Activated T-cell treated with anti-CD3 and anti-CD28 coated beads, Interleukin-2, amount 50 U/mL, for 72 hours (primary cell): ENCODE results near the gene CACNA2D4. TPM values are rescaled to one million over a fixed set of nuclear protein-coding genes. Genes with fewer than 3 reads are reported as not detected.
A peak's percentile ranks its signal among the peaks of the same experiment; 100 is the strongest.
"Not testable (repeated sequence)": the region's sequence is repeated elsewhere in the genome, so short reads cannot be mapped to it uniquely, and the experiment has no call there.

ENCODE experiments used
- ATAC-seq, 2 donors: fragments of 150-1000 bp; cut with Tn5 transposase; replicated peaks in 1 of 2; 2 replicates each; pipeline ENCODE4 v1.10.0; 2021; ENCODE audit warnings: moderate library complexity in 2 of 2, mild to moderate bottlenecking in 1 of 2
- DNase-seq, 2 donors: peaks; one replicate each; pipeline ENCODE4 v3.0.0; 2021 to 2022; ENCODE audit warnings: mixed read lengths in 1 of 2
- H3K27ac Mint-ChIP-seq: one replicate; pipeline ENCODE4 v1.8.0; 2022; ENCODE audit warnings: mild to moderate bottlenecking, moderate library complexity, mixed read lengths
- H3K27me3 Mint-ChIP-seq: one replicate; pipeline ENCODE4 v1.8.0; 2022; ENCODE audit warnings: low read depth, mixed read lengths
- H3K36me3 Mint-ChIP-seq, 2 donors: one replicate each; pipeline ENCODE4 v1.8.0; 2022; ENCODE audit warnings: mixed read lengths in 2 of 2, mild to moderate bottlenecking in 1 of 2; ENCODE audit not compliant: insufficient read depth in 2 of 2
- H3K4me1 Mint-ChIP-seq: one replicate; pipeline ENCODE4 v1.8.0; 2022; ENCODE audit warnings: low read depth, mixed read lengths
- H3K4me3 Mint-ChIP-seq, 2 donors: one replicate each; pipeline ENCODE4 v1.8.0; 2022; ENCODE audit warnings: mild to moderate bottlenecking in 2 of 2, mixed read lengths in 2 of 2, moderate library complexity in 2 of 2
- H3K9me3 Mint-ChIP-seq, 2 donors: one replicate each; pipeline ENCODE4 v1.8.0; 2022; ENCODE audit warnings: mixed read lengths in 2 of 2
- total RNA-seq, 2 donors: library from RNA; stranded (reverse); gene quantifications; one replicate each; pipeline ENCODE4 v1.2.3, GENCODE V29; 2022

CACNA2D4 gene, protein sequence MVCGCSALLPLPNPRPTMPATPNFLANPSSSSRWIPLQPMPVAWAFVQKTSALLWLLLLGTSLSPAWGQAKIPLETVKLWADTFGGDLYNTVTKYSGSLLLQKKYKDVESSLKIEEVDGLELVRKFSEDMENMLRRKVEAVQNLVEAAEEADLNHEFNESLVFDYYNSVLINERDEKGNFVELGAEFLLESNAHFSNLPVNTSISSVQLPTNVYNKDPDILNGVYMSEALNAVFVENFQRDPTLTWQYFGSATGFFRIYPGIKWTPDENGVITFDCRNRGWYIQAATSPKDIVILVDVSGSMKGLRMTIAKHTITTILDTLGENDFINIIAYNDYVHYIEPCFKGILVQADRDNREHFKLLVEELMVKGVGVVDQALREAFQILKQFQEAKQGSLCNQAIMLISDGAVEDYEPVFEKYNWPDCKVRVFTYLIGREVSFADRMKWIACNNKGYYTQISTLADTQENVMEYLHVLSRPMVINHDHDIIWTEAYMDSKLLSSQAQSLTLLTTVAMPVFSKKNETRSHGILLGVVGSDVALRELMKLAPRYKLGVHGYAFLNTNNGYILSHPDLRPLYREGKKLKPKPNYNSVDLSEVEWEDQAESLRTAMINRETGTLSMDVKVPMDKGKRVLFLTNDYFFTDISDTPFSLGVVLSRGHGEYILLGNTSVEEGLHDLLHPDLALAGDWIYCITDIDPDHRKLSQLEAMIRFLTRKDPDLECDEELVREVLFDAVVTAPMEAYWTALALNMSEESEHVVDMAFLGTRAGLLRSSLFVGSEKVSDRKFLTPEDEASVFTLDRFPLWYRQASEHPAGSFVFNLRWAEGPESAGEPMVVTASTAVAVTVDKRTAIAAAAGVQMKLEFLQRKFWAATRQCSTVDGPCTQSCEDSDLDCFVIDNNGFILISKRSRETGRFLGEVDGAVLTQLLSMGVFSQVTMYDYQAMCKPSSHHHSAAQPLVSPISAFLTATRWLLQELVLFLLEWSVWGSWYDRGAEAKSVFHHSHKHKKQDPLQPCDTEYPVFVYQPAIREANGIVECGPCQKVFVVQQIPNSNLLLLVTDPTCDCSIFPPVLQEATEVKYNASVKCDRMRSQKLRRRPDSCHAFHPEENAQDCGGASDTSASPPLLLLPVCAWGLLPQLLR
- 1 to 10 TPM; 6.0 to 7.2 TPM for total RNA-seq

DNA sequence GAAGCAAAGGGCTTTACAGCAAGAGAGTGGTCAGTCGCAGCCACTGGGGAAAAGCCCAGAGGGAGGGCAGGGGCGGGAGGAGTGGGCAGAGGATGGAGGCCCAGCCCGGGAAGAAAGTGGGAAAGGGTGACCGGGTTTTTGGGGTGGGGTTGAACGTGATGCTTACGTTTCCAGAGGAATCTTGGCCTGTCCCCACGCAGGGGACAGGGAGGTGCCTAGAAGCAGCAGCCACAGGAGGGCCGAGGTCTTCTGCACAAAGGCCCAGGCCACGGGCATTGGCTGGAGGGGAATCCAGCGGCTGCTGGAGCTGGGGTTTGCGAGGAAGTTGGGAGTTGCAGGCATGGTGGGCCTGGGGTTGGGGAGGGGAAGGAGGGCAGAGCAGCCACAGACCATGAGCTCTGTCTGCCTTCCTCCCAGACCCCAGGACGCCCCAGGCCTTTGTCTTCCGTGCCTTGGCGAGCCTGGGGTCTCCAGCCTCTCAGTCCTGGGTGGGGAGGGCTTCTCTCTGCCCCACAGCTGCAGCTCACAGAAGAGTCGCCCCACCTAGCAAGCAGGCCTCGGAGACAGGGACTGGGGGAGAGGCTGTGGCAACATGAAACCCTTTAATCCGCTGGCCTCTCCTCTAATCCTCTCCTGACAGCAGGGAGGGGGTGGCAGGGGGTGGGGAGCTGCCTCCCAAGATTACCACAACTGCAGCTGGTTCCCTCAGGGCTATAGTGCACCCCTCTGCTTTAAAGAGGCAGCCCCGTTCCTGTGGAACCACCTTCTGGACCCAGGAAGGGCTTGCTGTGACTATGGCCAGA lies at the start of gene CACNA2D4:
Gene CACNA2D4, minus strand, starts transcription at position 572 of the 803 bp plus-strand sequence. Its CDS starts 179 bp downstream, at position 393.
- H3K4me1 Mint-ChIP-seq = peaks cover 18% of the 10 kb centered on the region
- H3K4me3 Mint-ChIP-seq = no peak within 1 kb of the TSS
- DNase-seq (no peak), ATAC-seq (no peak)
- peaks cover 12% of the 10 kb centered on the region for H3K27me3 Mint-ChIP-seq
- no peaks in the 10 kb centered on the region for H3K9me3 Mint-ChIP-seq
- no peaks in the 10 kb centered on the region for H3K36me3 Mint-ChIP-seq
- no peak within 1 kb of the TSS for H3K27ac Mint-ChIP-seq

DNA sequence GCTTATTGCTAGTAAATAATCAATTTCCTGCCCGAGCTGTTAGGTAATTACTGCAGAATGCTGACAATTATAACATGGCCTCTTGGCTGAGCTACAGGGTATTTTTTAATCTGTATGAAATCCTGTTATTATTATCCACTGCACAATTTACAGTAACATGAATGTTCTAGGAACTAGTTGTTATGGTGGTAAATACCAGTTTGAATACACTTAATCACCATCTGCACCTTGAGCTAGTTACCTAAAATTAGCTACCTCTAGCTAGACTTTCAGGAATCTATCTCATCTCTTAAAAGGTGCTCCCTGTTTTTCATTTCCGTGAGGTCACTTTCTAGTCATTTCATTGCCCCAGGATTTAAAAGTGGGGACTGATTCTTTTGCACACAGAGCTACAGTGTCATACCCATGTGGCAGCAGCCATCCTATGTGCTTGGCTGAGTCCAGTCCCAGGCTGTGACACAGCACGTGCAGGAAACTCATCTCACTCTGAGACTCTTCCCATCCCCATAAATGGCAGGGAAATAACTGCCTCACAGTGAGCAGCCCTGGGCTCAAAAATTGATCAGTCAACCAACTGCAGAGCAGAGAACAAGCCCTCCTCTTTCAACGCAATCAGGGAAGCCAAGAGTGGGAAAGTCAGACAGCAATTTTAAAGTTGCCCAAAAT lies 48.2 kb upstream of the CACNA2D4 start:
- Mint-ChIP-seq H3K4me3 (no peak overlapping the region), H3K27ac (peak overlapping the region; percentile 51), H3K4me1 (no peaks in the 10 kb centered on the region), H3K9me3 (no peaks in the 10 kb centered on the region), H3K36me3 (peaks cover 0 to 15% of the 10 kb centered on the region in 2 donors), H3K27me3 (no peaks in the 10 kb centered on the region)
- DNase-seq (no peak), ATAC-seq (no peak)

- no peak overlapping the region for H3K4me3 Mint-ChIP-seq
- DNase-seq (no peak), ATAC-seq (no peak)
- H3K9me3 Mint-ChIP-seq = no peaks in the 10 kb centered on the region
- H3K4me1 Mint-ChIP-seq = no peaks in the 10 kb centered on the region
- no peak overlapping the region for H3K27ac Mint-ChIP-seq
- peaks cover 2 to 17% of the 10 kb centered on the region in 2 donors for H3K36me3 Mint-ChIP-seq
- H3K27me3 Mint-ChIP-seq = no peaks in the 10 kb centered on the region
These were observed 47.5 kb upstream of the CACNA2D4 start for GRCh38 chr12:1965916-1966315.

- H3K4me1 Mint-ChIP-seq = no peaks in the 10 kb centered on the region
- no peak overlapping the region for H3K27ac Mint-ChIP-seq
- no peaks in the 10 kb centered on the region for H3K27me3 Mint-ChIP-seq
- DNase-seq = no peak
- ATAC-seq = no peak
- peaks cover 6 to 19% of the 10 kb centered on the region in 2 donors for H3K36me3 Mint-ChIP-seq
- H3K4me3 Mint-ChIP-seq = no peak overlapping the region
- no peaks in the 10 kb centered on the region for H3K9me3 Mint-ChIP-seq
These were observed 43.9 kb upstream of the CACNA2D4 start for GRCh38 chr12:1962051-1963020.

DNA sequence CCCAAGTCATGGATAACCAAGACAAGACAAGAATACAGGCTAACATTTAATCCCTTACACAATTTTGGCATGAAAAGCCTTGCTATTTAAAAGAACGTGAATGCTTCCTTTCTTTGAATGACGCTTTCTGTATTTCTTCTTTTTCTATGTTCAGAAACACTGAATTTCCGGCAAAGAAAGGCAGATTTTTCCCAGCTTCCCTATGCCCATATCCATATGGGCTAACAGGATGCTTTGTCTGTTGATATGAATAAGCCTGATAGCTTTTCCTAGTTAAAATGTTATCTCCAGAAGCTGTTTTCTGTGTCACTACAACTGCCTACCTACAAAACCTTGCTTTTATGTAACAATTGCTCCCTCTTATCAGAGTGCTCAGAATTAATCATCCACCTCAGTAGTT lies 38.3 kb upstream of the CACNA2D4 start:
- Mint-ChIP-seq H3K9me3 (no peaks in the 10 kb centered on the region), H3K27me3 (no peaks in the 10 kb centered on the region), H3K4me1 (no peaks in the 10 kb centered on the region), H3K4me3 (no peak overlapping the region), H3K27ac (no peak overlapping the region), H3K36me3 (peaks cover 5 to 8% of the 10 kb centered on the region in 2 donors)
- ATAC-seq = no peak
- no peak for DNase-seq

GRCh38 chr12:1949771-1950470 lies 31.5 kb upstream of the CACNA2D4 start:
- H3K36me3 Mint-ChIP-seq = peaks cover 6 to 7% of the 10 kb centered on the region in 2 donors
- no peak overlapping the region for H3K27ac Mint-ChIP-seq
- ATAC-seq (peak in 1 of 2 donors; percentile 51), DNase-seq (no peak)
- peaks cover 6% of the 10 kb centered on the region for H3K4me1 Mint-ChIP-seq
- H3K27me3 Mint-ChIP-seq = no peaks in the 10 kb centered on the region
- H3K9me3 Mint-ChIP-seq = peaks cover 0 to 2% of the 10 kb centered on the region in 2 donors
- H3K4me3 Mint-ChIP-seq = peak overlapping the region in 1 of 2 donors; percentile 30

DNA sequence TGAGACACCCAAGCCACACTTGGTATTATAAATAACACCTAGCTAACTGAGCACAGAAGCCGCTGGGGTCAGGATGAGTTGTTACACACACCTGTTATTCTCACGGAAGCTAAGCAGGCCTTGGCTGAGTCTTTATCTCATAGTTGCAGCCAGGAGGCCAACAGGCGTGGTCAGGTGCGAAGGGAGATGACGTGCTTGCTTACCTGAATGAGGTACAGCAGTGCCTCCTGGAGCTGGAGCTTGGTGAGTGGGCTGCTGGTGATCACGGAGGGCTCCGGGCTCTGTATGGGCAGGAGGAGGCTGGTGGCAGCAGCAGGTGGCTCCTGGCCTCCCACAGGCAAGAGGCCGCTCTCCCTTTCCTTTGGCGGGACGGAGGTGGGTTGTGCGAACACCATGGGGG lies 30.4 kb upstream of the CACNA2D4 start:
- H3K27ac Mint-ChIP-seq = no peak overlapping the region
- H3K27me3 Mint-ChIP-seq = no peaks in the 10 kb centered on the region
- peaks cover 6% of the 10 kb centered on the region for H3K4me1 Mint-ChIP-seq
- peaks cover 9 to 14% of the 10 kb centered on the region in 2 donors for H3K36me3 Mint-ChIP-seq
- no peak overlapping the region for H3K4me3 Mint-ChIP-seq
- DNase-seq = no peak
- H3K9me3 Mint-ChIP-seq = peaks cover 0 to 2% of the 10 kb centered on the region in 2 donors
- no peak for ATAC-seq

DNA sequence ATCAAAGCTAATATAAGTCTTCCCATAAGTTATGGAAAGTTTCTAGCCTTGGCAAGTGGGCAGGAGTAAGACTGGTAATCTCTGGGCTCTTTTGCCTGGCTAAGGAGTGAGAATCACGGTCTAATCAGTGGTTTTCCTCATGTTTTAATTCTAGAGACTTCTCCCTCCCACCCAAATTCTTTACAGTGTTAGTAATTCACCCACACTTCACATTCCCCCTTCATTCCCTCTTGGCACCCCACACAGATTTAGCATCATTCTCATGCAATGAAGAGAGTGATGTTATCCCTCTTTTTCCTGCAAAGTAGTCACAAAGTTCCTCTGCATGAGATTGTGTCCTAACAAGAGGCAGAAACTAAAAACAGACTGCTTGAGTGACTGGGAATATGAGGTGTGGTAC lies 28.6 kb upstream of the CACNA2D4 start:
- ATAC-seq (no peak), DNase-seq (no peak)
- Mint-ChIP-seq H3K4me3 (no peak overlapping the region), H3K27ac (no peak overlapping the region), H3K27me3 (no peaks in the 10 kb centered on the region), H3K36me3 (peaks cover 9 to 15% of the 10 kb centered on the region in 2 donors), H3K9me3 (peaks cover 0 to 2% of the 10 kb centered on the region in 2 donors), H3K4me1 (peaks cover 6% of the 10 kb centered on the region)

- ATAC-seq (no peak), DNase-seq (no peak)
- peaks cover 7 to 16% of the 10 kb centered on the region in 2 donors for H3K36me3 Mint-ChIP-seq
- H3K27ac Mint-ChIP-seq = no peak overlapping the region
- no peak overlapping the region for H3K4me3 Mint-ChIP-seq
- peaks cover 6% of the 10 kb centered on the region for H3K4me1 Mint-ChIP-seq
- no peaks in the 10 kb centered on the region for H3K27me3 Mint-ChIP-seq
- peaks cover 0 to 2% of the 10 kb centered on the region in 2 donors for H3K9me3 Mint-ChIP-seq
These were observed 27.8 kb upstream of the CACNA2D4 start for GRCh38 chr12:1946296-1946695.

GRCh38 chr12:1945502-1945901 lies 27.1 kb upstream of the CACNA2D4 start:
- H3K4me3 Mint-ChIP-seq, H3K27ac Mint-ChIP-seq, ATAC-seq: not testable (repeated sequence)

More at GRCh38 chr12:1945502-1945901, 27.1 kb upstream of the CACNA2D4 start:
- H3K9me3 Mint-ChIP-seq, H3K27me3 Mint-ChIP-seq, H3K4me1 Mint-ChIP-seq, DNase-seq: not testable (repeated sequence)
- H3K36me3 Mint-ChIP-seq = peaks cover 8 to 19% of the 10 kb centered on the region in 2 donors
